Panc1 (cell line): ENCODE measurements around the gene ADGRV1. TPM values are rescaled to one million over a fixed set of nuclear protein-coding genes. Genes with fewer than 3 reads are reported as not detected.
A peak's percentile ranks its signal among the peaks of the same experiment; 100 is the strongest.

ENCODE experiments used
- ATAC-seq: fragments of 200-7000 bp; cut with Tn5 transposase; 2 replicates; pipeline ENCODE4 v1.9.1; 2020; ENCODE audit warnings: mild to moderate bottlenecking, moderate library complexity
- BruUV-seq: library from RNA; stranded (reverse); fragments of 400-500 nt; replicated peaks from 2 replicates; lab custom pipeline; 2021; lab: Mats Ljungman, UMichigan
- CTCF ChIA-PET: fragments of 300-600 bp; sonication (Branson Sonifier 250); formaldehyde crosslinking; loops from one replicate; lab custom pipeline; 2022; ENCODE audit warnings: antibody characterized with exemption; lab: Charles Lee
- POLR2A ChIA-PET: fragments of 300-600 bp; sonication (Branson Sonifier 250); formaldehyde crosslinking; loops from one replicate; lab custom pipeline; 2022; ENCODE audit warnings: antibody characterized with exemption; lab: Charles Lee
- DNase-seq: peaks from one replicate; pipeline ENCODE4 v3.0.0-alpha.2; 2010; ENCODE audit warnings: low read depth, low spot score
- H3K27ac ChIP-seq: 2 replicates; pipeline ENCODE4 v1.5.1; 2011; ENCODE audit warnings: mild to moderate bottlenecking, low read length, inconsistent platforms
- H3K27me3 ChIP-seq: fragments of 200-500 bp; sonication (Bioruptor generic); 2 replicates; pipeline ENCODE4 v1.6.0; 2014; ENCODE audit warnings: low read length, inconsistent platforms; ENCODE audit not compliant: control insufficient read depth, insufficient read depth
- H3K36me3 ChIP-seq: fragments of 200-500 bp; sonication (Bioruptor generic); 2 replicates; pipeline ENCODE4 v1.5.1; 2014; ENCODE audit warnings: inconsistent platforms, mild to moderate bottlenecking, low read length, moderate library complexity; ENCODE audit not compliant: control insufficient read depth, insufficient read depth
- H3K4me1 ChIP-seq: 2 replicates; pipeline ENCODE4 v1.5.1; 2011; ENCODE audit warnings: inconsistent platforms, mild to moderate bottlenecking, low read length, moderate library complexity; ENCODE audit not compliant: control insufficient read depth, insufficient read depth
- H3K4me3 ChIP-seq, 2 experiments: 2 replicates each; pipeline ENCODE4 v1.5.1; 2011 to 2012; ENCODE audit warnings: low read depth in 2 of 2, low read length in 2 of 2, mild to moderate bottlenecking in 2 of 2, inconsistent platforms in 1 of 2, moderate library complexity in 1 of 2
- H3K9me3 ChIP-seq: fragments of 200-500 bp; sonication (Bioruptor generic); 2 replicates; pipeline ENCODE4 v1.5.1; 2014; ENCODE audit warnings: low read depth, mild to moderate bottlenecking, inconsistent platforms, low read length, moderate library complexity; ENCODE audit not compliant: control insufficient read depth, insufficient read depth
- CTCF ChIP-seq: fragments of 450-650 bp; IDR thresholded peaks from 2 replicates; pipeline ENCODE4 v1.5.1; 2017; ENCODE audit warnings: mild to moderate bottlenecking
- POLR2AphosphoS5 ChIP-seq: IDR thresholded peaks from 2 replicates; pipeline ENCODE4 v1.6.1; 2012; ENCODE audit warnings: mild to moderate bottlenecking, low read depth, low read length, moderate library complexity
- REST ChIP-seq, 2 experiments: IDR thresholded peaks; 2 replicates each; pipeline ENCODE4 v1.6.1; 2011 to 2012; ENCODE audit warnings: low read depth in 2 of 2, control low read depth in 1 of 2, low read length in 1 of 2, mild to moderate bottlenecking in 1 of 2, moderate library complexity in 1 of 2; ENCODE audit not compliant: insufficient read depth in 1 of 2
- SIN3A ChIP-seq: IDR thresholded peaks from 2 replicates; pipeline ENCODE4 v1.6.1; 2012; ENCODE audit warnings: low read depth, mild to moderate bottlenecking, low read length, moderate library complexity, borderline replicate concordance; ENCODE audit not compliant: insufficient read depth
- TCF7L2 ChIP-seq: IDR thresholded peaks from 2 replicates; pipeline ENCODE4 v1.6.1; 2011; ENCODE audit warnings: mild to moderate bottlenecking, low read depth, low read length, inconsistent platforms
- in situ Hi-C: cut with HindIII; loops from 2 replicates; pipeline ENCODE4 v1.10.0; 2016; ENCODE audit warnings: low sequenced_read_pairs, low pct_unique_long_range_greater_than_20kb
- intact Hi-C: fragments of 100-400 bp; cut with micrococcal nuclease; formaldehyde crosslinking; loops from one replicate; pipeline ENCODE4 v1.10.0; 2022; ENCODE audit not compliant: unreplicated experiment
- total RNA-seq: library from RNA; stranded (reverse); gene quantifications from one replicate; pipeline ENCODE4 v1.2.1, GENCODE V29; 2021; ENCODE audit not compliant: unreplicated experiment

Gene ADGRV1
- total RNA-seq, 1 experiment from 2014 or later, result 0.49 TPM

GRCh38 chr5:91109634-91110033 is 551.0 kb downstream of the ADGRV1 start:
- in situ Hi-C loops (no loop called here), intact Hi-C loops (loop anchor here (10.0 kb wide), 2 partner anchors 205 to 245 kb away; no protein-coding TSS in a partner anchor)
- no peak overlapping the region for H3K4me3 ChIP-seq
- no peak for DNase-seq
- no peak for ATAC-seq
- H3K27me3 ChIP-seq, result no peaks in the 10 kb centered on the region
- POLR2A ChIA-PET, result no interaction called here
- no peaks in the 10 kb centered on the region for H3K36me3 ChIP-seq
- TF ChIP-seq REST (IDR thresholded peaks at IDR 0.05; ENCODE audit: insufficient read depth in 1 of 2, low read depth in 2 of 2, low read length in 1 of 2), result no peak
- no peak for TF ChIP-seq POLR2AphosphoS5
- TF ChIP-seq TCF7L2, result no peak
- peak; percentile 18; the same call in 1 of the 2 replicates for TF ChIP-seq CTCF
- TF ChIP-seq SIN3A, result no peak
- no peaks in the 10 kb centered on the region for H3K4me1 ChIP-seq
- H3K9me3 ChIP-seq, result peaks cover 7% of the 10 kb centered on the region; the same call in 1 of the 2 replicates
- no peak overlapping the region for H3K27ac ChIP-seq
- CTCF ChIA-PET, result no interaction called here
- BruUV-seq, result no TSS peak

GRCh38 chr5:91110686-91111085 is 552.1 kb downstream of the ADGRV1 start:
- Histone ChIP-seq H3K9me3 (peaks cover 7% of the 10 kb centered on the region; the same call in 1 of the 2 replicates), H3K27me3 (no peaks in the 10 kb centered on the region), H3K4me1 (no peaks in the 10 kb centered on the region), H3K36me3 (no peaks in the 10 kb centered on the region), H3K27ac (no peak overlapping the region), H3K4me3 (no peak overlapping the region)
- BruUV-seq, result no TSS peak
- ChIA-PET POLR2A (no interaction called here), CTCF (no interaction called here)
- DNase-seq (no peak), ATAC-seq (no peak)
- in situ Hi-C loops (no loop called here), intact Hi-C loops (no loop called here)
- no peak for TF ChIP-seq TCF7L2
- no peak for TF ChIP-seq REST (IDR thresholded peaks at IDR 0.05; ENCODE audit: insufficient read depth in 1 of 2, low read depth in 2 of 2, low read length in 1 of 2)
- no peak for TF ChIP-seq CTCF
- TF ChIP-seq SIN3A, result no peak
- no peak for TF ChIP-seq POLR2AphosphoS5
